AG09319 (cell line): Measurements from ENCODE around the gene NPC2.

Experiments
- DNase-seq: peaks from one replicate; pipeline ENCODE4 v3.0.0-alpha.2; 2010; ENCODE audit warnings: low read depth; ENCODE audit errors: extremely low read depth
- CTCF ChIP-seq: IDR thresholded peaks from 2 replicates; pipeline ENCODE4 v1.5.1; 2011; ENCODE audit warnings: low read depth, mild to moderate bottlenecking, inconsistent platforms, low read length, moderate library complexity

The NPC2 gene

GRCh38 chr14:74444866-74445265, 48.2 kb downstream of the NPC2 start:
- TF ChIP-seq CTCF, result no peak

GRCh38 chr14:74442757-74443156, 50.3 kb downstream of the NPC2 start:
- DNase-seq, result no peak
- TF ChIP-seq CTCF, result no peak

More at GRCh38 chr14:74444866-74445265, 48.2 kb downstream of the NPC2 start:
- DNase-seq, result no peak

GRCh38 chr14:74441113-74441512, 52.0 kb downstream of the NPC2 start:
- no peak for DNase-seq
- TF ChIP-seq CTCF, result no peak

GRCh38 chr14:74438351-74438915, 54.7 kb downstream of the NPC2 start:
- TF ChIP-seq CTCF, result no peak
- DNase-seq, result no peak

- no peak for DNase-seq
- TF ChIP-seq CTCF, result no peak
Observed at GRCh38 chr14:74437496-74438053, 55.5 kb downstream of the NPC2 start.

GRCh38 chr14:74434294-74434693, 58.8 kb downstream of the NPC2 start:
- DNase-seq, result no peak
- TF ChIP-seq CTCF, result no peak

GRCh38 chr14:74429991-74430390, 63.1 kb downstream of the NPC2 start:
- TF ChIP-seq CTCF, result no peak
- no peak for DNase-seq
